ENCODE results near the gene LAMA3.

The LAMA3 gene

DNA sequence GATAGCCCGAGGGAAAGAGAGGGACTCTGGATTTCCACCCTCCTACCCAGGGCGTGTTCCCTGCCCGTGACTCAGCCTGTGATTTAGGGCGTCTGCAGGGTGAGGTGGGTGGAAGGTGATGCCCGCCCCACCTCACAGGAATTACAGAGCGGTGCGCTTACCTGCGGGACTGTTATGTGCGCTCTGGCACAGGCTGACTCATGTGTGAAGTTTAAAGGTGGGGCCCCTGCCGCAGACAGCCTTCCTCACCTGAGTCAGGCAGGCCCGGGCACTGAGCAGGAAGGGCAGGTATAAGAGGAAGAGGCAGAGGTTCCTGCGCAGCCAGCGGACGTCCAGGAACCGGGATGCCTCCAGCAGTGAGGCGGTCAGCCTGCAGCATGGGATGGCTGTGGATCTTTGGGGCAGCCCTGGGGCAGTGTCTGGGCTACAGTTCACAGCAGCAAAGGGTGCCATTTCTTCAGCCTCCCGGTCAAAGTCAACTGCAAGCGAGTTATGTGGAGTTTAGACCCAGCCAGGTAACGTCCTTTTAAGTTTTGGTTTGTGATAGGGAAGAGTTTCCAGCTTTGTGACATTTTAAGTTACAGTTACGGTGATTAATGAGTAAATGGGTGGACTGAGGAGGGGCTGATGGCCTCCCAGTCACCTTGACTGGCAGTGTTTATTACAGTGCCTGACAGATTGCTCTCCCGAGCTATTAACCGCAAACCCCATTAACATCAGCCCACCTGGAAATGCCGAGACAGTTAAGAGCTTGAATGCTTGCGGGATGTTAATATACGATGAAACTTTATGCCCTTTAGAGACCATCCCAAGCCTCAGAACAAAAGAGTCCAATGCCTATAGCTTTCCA, 183.7 kb downstream of the LAMA3 start:
- Histone ChIP-seq H3K4me3 (ENCODE audit: low read depth, low read length) (no peak overlapping the region), H3K9me3 (ENCODE audit: severe bottlenecking) (no peaks in the 10 kb centered on the region), H3K36me3 (no peaks in the 10 kb centered on the region), H3K27me3 (ENCODE audit: insufficient read depth, low read depth, severe bottlenecking) (no peaks in the 10 kb centered on the region), H3K27ac (no peak overlapping the region)
- DNase-seq: no peak
- TF ChIP-seq, protein P1, sequence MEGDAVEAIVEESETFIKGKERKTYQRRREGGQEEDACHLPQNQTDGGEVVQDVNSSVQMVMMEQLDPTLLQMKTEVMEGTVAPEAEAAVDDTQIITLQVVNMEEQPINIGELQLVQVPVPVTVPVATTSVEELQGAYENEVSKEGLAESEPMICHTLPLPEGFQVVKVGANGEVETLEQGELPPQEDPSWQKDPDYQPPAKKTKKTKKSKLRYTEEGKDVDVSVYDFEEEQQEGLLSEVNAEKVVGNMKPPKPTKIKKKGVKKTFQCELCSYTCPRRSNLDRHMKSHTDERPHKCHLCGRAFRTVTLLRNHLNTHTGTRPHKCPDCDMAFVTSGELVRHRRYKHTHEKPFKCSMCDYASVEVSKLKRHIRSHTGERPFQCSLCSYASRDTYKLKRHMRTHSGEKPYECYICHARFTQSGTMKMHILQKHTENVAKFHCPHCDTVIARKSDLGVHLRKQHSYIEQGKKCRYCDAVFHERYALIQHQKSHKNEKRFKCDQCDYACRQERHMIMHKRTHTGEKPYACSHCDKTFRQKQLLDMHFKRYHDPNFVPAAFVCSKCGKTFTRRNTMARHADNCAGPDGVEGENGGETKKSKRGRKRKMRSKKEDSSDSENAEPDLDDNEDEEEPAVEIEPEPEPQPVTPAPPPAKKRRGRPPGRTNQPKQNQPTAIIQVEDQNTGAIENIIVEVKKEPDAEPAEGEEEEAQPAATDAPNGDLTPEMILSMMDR (IDR thresholded peaks at IDR 0.05; ENCODE audit: low read depth, low read length): no peak

DNA sequence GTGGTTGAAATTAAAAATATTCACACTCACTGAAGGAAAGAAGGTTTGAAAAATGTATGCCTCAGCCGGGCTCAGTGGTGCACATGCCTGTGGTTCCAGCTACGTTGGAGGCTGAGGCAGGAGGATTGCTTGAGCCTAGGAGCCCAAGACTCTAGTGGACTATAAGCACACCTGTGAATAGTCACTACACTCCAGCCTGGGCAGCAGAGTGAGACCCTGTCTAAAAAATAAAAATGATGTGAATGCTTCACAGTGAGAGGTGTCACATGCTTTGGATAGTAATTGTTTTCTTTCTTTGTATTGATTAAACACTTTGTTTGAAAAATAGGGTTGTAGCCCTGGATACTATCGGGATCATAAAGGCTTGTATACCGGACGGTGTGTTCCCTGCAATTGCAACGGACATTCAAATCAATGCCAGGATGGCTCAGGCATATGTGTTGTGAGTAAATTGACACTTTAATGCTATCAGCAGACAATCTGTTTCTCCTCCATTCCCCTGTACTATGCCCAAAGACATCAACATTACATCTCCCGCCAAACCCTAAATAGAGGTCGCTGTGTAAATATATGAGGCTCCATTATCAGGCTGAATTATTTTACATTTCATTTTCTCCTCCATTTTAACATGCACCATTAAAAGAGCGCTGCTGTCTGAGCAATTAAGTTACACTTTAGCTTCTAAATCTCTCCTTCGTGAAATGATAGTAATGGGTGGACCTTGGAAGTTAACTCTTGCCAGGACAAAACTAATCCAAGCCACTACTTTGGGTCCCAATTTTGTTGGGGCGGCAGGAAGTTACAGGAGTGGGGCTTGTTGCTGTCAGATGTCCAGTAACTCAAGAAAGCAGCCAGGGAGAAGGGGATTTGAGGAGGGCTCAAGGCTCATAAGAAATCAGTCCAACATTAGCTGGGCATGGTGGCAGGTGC, 187.0 kb downstream of the LAMA3 start:
- TF ChIP-seq, protein P1 (IDR thresholded peaks at IDR 0.05; ENCODE audit: low read depth, low read length): no peak
- Histone ChIP-seq H3K9me3 (ENCODE audit: severe bottlenecking) (no peaks in the 10 kb centered on the region), H3K27me3 (ENCODE audit: insufficient read depth, low read depth, severe bottlenecking) (no peaks in the 10 kb centered on the region), H3K27ac (no peak overlapping the region), H3K36me3 (no peaks in the 10 kb centered on the region), H3K4me3 (ENCODE audit: low read depth, low read length) (no peak overlapping the region)
- no peak for DNase-seq

DNA sequence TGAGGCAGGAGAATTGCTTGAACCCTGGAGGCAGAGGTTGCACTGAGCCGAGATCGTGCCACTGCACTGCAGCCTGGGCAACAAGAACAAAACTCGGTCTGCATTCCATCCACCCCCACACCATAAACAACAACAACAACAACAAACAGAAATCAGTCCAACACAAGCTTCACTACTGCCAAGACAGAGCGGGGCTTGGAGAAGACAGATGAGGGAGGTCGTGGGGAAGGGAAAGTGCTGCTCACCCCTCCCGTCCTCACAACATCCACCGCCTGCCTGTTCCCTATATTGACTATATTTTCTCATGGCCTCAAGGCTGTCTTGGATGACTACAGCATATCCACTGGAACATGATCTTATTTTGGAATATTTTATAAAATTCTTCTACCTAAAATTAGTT, 187.7 kb downstream of the LAMA3 start:
- TF ChIP-seq, protein P1 (IDR thresholded peaks at IDR 0.05; ENCODE audit: low read depth, low read length): no peak
- no peak for DNase-seq

DNA sequence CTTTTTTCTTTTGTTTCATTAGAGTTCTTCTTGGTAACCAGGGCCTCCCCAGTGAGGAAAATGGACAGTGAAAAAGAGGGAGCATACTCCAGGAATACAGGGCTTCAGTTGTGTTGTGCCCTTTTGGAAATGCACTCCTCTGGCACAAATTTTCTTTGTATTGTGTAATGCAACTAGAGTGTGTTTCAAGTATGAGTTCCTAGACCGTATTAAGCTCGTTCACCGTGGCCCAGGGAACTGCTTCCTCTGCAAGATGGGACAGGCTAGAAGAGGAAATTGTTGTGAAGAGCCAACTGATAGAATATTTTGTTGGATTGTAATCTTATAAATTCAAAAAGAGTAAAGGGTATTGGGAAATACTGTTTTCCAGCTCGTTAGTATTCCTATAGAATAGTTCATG, 188.1 kb downstream of the LAMA3 start:
- TF ChIP-seq, protein P1 (IDR thresholded peaks at IDR 0.05; ENCODE audit: low read depth, low read length): no peak
- no peak overlapping the region for H3K4me3 ChIP-seq (ENCODE audit: low read depth, low read length)
- H3K27me3 ChIP-seq (ENCODE audit: insufficient read depth, low read depth, severe bottlenecking): no peaks in the 10 kb centered on the region
- no peak overlapping the region for H3K27ac ChIP-seq
- no peak for DNase-seq
- H3K9me3 ChIP-seq (ENCODE audit: severe bottlenecking): no peaks in the 10 kb centered on the region
- H3K36me3 ChIP-seq: no peaks in the 10 kb centered on the region

More for the DNA sequence above, 187.7 kb downstream of the LAMA3 start:
- Histone ChIP-seq H3K27ac (no peak overlapping the region), H3K9me3 (ENCODE audit: severe bottlenecking) (no peaks in the 10 kb centered on the region), H3K4me3 (ENCODE audit: low read depth, low read length) (no peak overlapping the region), H3K27me3 (ENCODE audit: insufficient read depth, low read depth, severe bottlenecking) (no peaks in the 10 kb centered on the region), H3K36me3 (no peaks in the 10 kb centered on the region)

DNA sequence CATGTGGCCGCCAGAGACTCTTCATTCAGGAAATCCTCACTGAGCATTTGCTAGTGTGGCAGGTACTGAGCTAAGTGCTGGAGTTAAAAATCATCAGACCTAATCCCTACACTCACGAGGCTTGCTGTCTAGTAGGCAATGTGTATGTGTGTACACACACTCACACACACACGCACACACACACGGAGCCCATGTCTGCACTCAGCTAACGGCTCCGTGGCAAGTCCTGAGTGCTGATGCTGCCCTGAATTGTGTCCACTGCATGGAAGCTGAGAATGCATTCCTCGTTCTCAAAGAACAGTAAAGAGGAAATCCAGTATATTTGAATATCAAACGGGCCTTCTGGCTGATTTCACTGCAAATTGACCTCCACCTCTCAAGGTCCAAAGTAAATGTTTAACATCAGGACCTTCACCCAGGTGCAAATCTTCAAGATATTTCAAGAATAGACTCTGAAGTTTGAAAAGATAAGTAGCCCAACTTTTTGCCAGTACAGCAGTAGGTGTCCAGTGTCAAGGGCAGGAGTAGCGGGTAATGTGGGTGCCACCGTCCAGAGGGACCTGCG, 189.2 kb downstream of the LAMA3 start:
- H3K27ac ChIP-seq: no peak overlapping the region
- no peak for DNase-seq
- no peak overlapping the region for H3K4me3 ChIP-seq (ENCODE audit: low read depth, low read length)
- no peaks in the 10 kb centered on the region for H3K27me3 ChIP-seq (ENCODE audit: insufficient read depth, low read depth, severe bottlenecking)
- H3K9me3 ChIP-seq (ENCODE audit: severe bottlenecking): no peaks in the 10 kb centered on the region
- H3K36me3 ChIP-seq: no peaks in the 10 kb centered on the region
- TF ChIP-seq, protein P1 (IDR thresholded peaks at IDR 0.05; ENCODE audit: low read depth, low read length): no peak

Data from WERI-Rb-1 (cell line).